Heart left ventricle (tissue), 13 donors: ENCODE measurements around the gene HTT.

Experiments
- CTCF ChIP-seq, 12 donors: fragments of 200-600 bp; sonication (generic) in 4 of 12; IDR thresholded peaks; one replicate each; pipeline versions ENCODE4 v1.5.0 to v1.8.0; 2018 to 2022; ENCODE audit warnings: antibody characterized with exemption in 12 of 12, mild to moderate bottlenecking in 5 of 12
- POLR2A ChIP-seq, 2 donors: fragments of 450-650 bp; IDR thresholded peaks; one replicate each; pipeline ENCODE4 v1.6.1; 2017; ENCODE audit warnings: antibody characterized with exemption in 2 of 2, mild to moderate bottlenecking in 2 of 2, moderate library complexity in 2 of 2
- donor health status: ischemic (EF 13 %, LVEDD 7.1; RV severe dilation, severe dysfunction).
- donor health status: DM: no; HTN: yes; CAD: no.
- donor health status: DM: no; HTN: no; CAD: no.
- donor health status: ischemic (EF 25% LVEDD 6.9; RV normal size, moderate dysfunction).
- donor health status: ischemic (EF 25% LVEDD 5.7; RV mildly dilated, moderate dysfunction).
- donor health status: ischemic (EF 35%, LVEDD 5.7; RV mildly dilated, moderate dysfunction).
- donor health status: nonischemic (EF 11% LVEDD 7.7; RV severe dilation, severe dysfunction).
- donor health status: DM: yes; HTN: yes; CAD: no.
- donor health status: PGD.
- donor health status: ischemic (EF 29% LVEDD 5.4; RV normal size, mild dysfunction).
- donor health status: nonischemic (EF 23%, LVEDD 6.1; RV moderate dilation, normal function).

GRCh38 chr4:3071811-3072210 lies 2.7 kb upstream of the HTT start:
- TF ChIP-seq CTCF (IDR thresholded peaks at IDR 0.05) (no peak), POLR2A (IDR thresholded peaks at IDR 0.05) (no peak)
